Subcutaneous adipose tissue (tissue), 4 donors: ENCODE results near the gene CORO1C. TPM values are rescaled to one million over a fixed set of nuclear protein-coding genes. Genes with fewer than 3 reads are reported as not detected.

Experiments used
- CTCF ChIP-seq: fragments of 450-650 bp; IDR thresholded peaks from one replicate; pipeline ENCODE4 v1.5.1; 2016; ENCODE audit warnings: low read depth, mild to moderate bottlenecking, control low read depth, antibody characterized with exemption, moderate library complexity
- total RNA-seq, 4 donors: library from RNA; depleted of rRNA; stranded (reverse); fragments of >200 nt; gene quantifications; one replicate each; pipeline ENCODE4 v1.1.0, GENCODE V29; 2016

Gene CORO1C
- 100 to 1,000 TPM; 151 to 320 (median 199) TPM for total RNA-seq

DNA sequence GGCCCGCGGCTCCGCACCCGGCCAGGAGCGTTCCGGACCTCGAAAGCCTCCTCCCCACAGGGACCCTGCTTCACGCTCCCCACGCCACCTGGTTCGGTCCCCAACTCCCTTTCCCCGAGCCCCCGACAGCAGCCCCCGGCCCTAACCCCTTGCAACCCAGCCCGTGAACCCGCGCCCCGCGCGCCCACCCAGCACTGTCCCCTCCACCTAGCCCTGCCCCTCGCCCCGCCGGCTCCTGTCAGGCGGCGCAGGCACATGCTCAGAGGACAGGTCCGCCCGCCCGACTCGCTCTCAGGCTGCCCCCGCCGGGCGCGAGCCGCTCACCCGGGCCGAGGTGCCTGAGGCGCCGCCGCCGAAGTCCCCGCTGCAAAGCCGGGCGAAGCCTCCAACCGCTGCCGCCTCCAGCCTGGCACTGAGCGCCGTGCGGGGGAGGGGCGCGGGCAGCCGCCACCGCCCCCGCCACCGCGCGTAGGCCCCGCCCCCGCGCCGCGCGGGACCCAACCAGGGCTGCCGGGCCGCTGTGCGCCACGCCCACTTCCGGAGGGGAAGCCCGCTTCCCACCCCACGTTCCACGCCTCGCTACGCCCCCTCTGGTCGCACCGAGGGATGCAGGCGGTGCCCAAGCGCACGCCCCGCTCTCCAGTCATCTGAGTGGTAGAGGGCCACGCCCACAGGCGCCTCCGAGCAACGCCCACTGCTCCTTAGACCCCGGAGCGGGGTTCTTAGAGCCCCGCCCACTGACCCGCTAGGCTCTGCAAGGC, at the start of gene CORO1C:
Gene CORO1C (minus strand): TSS at position 414 of the 761 bp plus-strand sequence. CDS start 30,200 bp downstream, outside the sequence.
- TF ChIP-seq CTCF: no peak

DNA sequence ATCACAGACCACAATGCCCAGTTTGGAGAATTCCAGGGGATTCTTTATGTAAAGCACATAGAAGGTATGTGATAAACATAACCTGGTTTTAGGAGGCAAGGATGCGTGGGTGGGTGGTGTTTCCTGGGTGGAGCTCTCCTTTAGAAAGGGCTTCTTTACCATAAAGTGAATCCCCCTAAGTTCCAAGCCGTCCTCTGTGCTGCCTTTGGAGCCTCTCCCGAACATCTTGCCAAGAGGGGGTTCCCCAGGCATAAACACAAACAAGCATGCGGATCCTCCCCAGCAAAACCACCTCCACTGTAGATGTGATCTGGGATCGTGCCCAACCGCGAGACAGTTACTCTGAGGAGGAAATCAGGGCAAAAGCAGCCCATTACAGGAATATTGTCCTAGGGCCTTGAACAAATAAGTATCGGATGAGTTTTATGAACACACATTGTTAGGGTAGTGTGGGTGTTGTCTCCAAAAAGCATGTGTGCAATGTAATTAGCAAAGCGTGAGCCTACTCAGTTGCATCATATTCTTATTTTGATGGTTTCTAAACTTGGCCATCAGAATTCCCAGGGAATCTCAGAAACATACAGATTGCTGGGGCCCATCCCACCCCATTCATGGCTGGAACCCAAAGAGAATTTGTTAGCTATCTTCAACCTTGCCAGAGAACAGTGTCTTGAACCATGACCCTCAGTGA, 48.8 kb upstream of the CORO1C start:
- no peak for TF ChIP-seq CTCF

- TF ChIP-seq CTCF: no peak
Measured at GRCh38 chr12:108778053-108778452, 46.7 kb upstream of the CORO1C start.

DNA sequence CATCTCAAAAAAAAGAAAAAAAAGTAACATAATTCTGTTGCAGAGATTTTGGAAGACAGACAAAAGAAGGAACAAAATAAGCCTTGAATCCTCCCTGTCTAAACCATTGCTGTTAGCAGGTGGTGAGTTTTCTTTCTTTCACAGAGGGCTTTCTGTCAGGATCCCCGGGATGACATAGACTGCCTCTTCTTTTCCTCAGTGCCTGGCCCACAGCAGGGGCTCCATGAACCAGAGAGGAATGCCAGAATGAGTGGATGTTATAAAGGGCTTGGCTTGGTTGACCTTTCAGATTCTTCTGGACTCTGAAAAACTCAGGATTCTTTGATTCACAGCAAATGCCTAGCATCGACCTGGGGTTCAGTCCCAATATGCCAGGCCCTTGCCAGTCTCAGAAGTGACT, 45.8 kb upstream of the CORO1C start:
- no peak for TF ChIP-seq CTCF

DNA sequence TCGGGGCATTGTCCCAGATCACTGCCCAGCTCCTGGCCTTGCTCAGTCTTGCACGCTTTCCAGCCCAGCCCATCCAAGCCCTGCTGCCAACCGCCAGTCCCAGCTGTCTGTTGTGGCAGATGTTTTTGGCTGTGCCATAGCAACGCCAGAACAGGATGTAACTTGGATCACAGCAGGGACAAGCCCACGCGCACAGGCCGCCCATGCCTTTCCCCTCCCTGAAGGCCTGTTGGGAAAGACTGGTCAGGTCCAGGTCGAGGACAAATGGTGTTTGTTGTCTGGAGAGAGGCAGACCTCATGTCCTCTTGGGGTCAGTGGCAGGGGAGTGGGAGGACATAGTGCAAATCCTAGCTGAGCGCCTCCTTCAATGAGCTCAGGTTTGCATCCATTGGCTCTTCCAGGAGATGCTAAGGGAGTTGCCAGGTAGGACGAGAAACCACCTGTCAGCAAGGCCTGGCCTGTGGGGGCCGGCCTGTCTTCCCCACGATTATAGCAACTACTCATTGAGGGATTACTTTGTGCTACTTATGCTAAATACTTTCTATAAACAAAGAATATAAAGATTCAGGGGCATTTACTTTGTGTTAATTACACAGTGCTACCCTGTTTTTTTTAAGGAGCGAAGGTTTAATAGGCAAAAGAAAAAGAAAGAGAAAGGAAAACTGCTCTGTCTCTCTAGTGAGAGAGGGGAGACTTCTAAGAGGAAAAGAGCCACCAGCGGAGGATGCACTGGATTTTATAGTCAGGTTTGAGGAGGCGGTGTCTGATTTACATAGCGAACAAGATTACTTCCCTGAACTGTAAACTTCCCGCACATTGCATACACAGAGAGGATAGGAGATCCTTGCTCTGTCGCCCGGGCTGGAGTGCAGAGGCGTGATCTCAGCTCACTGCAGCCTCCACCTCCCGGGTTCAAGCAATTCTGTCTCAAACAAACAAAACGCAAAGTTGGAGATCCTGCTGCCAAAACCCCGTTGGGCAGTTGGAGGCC, 42.8 kb upstream of the CORO1C start:
- no peak for TF ChIP-seq CTCF

DNA sequence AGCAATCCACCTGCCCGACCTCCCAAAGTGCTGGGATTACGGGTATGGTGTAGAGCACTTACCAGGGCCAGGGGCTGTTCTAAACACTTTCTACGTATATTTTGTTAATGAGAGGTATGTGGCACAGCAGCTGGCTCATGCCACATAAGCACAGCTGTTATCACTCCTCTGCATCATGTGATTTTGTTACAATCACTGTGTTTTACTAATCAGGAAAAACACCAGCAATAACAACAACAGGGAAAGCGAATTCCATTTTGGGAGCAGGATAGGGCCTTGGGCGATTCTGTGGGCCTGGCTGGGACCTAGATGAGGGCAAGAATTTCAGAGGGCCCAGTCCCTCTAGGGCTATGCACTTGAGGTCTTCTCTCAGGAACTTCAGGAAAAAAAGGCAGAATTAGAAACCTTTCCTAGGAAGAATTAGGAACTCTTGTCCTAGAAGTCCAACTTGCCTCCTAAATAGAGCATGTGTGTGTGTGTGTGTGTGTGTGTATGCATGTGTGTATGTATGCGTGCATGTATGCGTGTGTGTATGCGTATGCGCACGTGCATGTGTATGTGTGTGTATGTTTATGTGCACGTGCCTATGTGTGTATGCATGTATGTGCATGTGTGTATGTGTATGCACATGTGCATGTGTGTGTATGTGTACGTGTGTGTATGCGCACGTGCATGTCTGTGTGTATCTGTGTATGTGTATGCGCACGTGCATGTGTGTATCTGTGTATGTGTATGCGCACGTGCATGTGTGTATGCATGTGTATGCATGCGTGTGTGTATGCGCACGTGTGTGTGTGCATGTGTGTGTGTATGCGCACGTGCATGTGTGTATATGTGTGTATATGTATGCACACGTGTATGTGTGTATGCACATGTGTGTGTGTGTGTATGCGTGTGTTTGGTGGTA, 41.8 kb upstream of the CORO1C start:
- TF ChIP-seq CTCF: no peak
